H9 (cell line): ENCODE results near the gene TFF1. TPM values are rescaled to one million over a fixed set of nuclear protein-coding genes. Genes with fewer than 3 reads are reported as not detected.

Source experiments
- DNase-seq: peaks from one replicate; pipeline ENCODE4 v3.0.0-alpha.2; 2017
- H2AFZ ChIP-seq: one replicate; pipeline ENCODE4 v1.6.1; 2013; ENCODE audit warnings: mild to moderate bottlenecking, low read length, control low read depth, moderate library complexity
- H2AK5ac ChIP-seq: 2 replicates; pipeline ENCODE4 v1.6.1; 2013; ENCODE audit warnings: low read length, control low read depth, mixed read lengths; ENCODE audit not compliant: insufficient read length
- H2BK120ac ChIP-seq: one replicate; pipeline ENCODE4 v1.6.1; 2013; ENCODE audit warnings: low read depth, mild to moderate bottlenecking, low read length, control low read depth, inconsistent platforms; ENCODE audit not compliant: poor library complexity, severe bottlenecking
- H2BK12ac ChIP-seq: 2 replicates; pipeline ENCODE4 v1.6.1; 2013; ENCODE audit warnings: low read length, control low read depth, mixed read lengths, low read depth; ENCODE audit not compliant: insufficient read length
- H2BK15ac ChIP-seq: 2 replicates; pipeline ENCODE4 v1.6.1; 2013; ENCODE audit warnings: low read depth, low read length, control low read depth
- H2BK20ac ChIP-seq: one replicate; pipeline ENCODE4 v1.6.1; 2013; ENCODE audit warnings: low read depth, mild to moderate bottlenecking, low read length, control low read depth, inconsistent platforms; ENCODE audit not compliant: poor library complexity, severe bottlenecking
- H2BK5ac ChIP-seq: 2 replicates; pipeline ENCODE4 v1.6.1; 2013; ENCODE audit warnings: low read length, control low read depth, mixed read lengths; ENCODE audit not compliant: insufficient read length
- H3K14ac ChIP-seq: 2 replicates; pipeline ENCODE4 v1.6.1; 2013; ENCODE audit warnings: low read length, control low read depth; ENCODE audit not compliant: insufficient read depth
- H3K18ac ChIP-seq: 2 replicates; pipeline ENCODE4 v1.6.1; 2013; ENCODE audit warnings: low read depth, mild to moderate bottlenecking, mixed read lengths, low read length, control low read depth; ENCODE audit not compliant: insufficient read length
- H3K23ac ChIP-seq: 2 replicates; pipeline ENCODE4 v1.6.1; 2013; ENCODE audit warnings: low read length, control low read depth, mixed read lengths, low read depth; ENCODE audit not compliant: insufficient read length
- H3K23me2 ChIP-seq: 2 replicates; pipeline ENCODE4 v1.6.1; 2013; ENCODE audit warnings: low read depth, mild to moderate bottlenecking, mixed read lengths, low read length, control low read depth; ENCODE audit not compliant: insufficient read length, poor library complexity, severe bottlenecking
- H3K27ac ChIP-seq: 2 replicates; pipeline ENCODE4 v1.5.1; 2013; ENCODE audit warnings: low read length, control low read depth, mixed read lengths, low read depth; ENCODE audit not compliant: insufficient read length
- H3K27me3 ChIP-seq: 2 replicates; pipeline ENCODE4 v1.6.1; 2013; ENCODE audit warnings: low read length, control low read depth, inconsistent platforms; ENCODE audit not compliant: insufficient read depth
- H3K4ac ChIP-seq: 2 replicates; pipeline ENCODE4 v1.6.1; 2013; ENCODE audit warnings: low read depth, mild to moderate bottlenecking, control low read depth, inconsistent platforms, low read length, moderate library complexity
- H3K4me1 ChIP-seq: 2 replicates; pipeline ENCODE4 v1.6.1; 2013; ENCODE audit warnings: low read length, control low read depth, inconsistent platforms; ENCODE audit not compliant: insufficient read depth
- H3K4me2 ChIP-seq: 2 replicates; pipeline ENCODE4 v1.6.1; 2013; ENCODE audit warnings: low read length, control low read depth, mixed read lengths; ENCODE audit not compliant: insufficient read length, insufficient read depth
- H3K56ac ChIP-seq: 2 replicates; pipeline ENCODE4 v1.6.1; 2013; ENCODE audit warnings: low read depth, mild to moderate bottlenecking, mixed read lengths, low read length, control low read depth; ENCODE audit not compliant: insufficient read length
- H3K79me1 ChIP-seq: 2 replicates; pipeline ENCODE4 v1.6.1; 2013; ENCODE audit warnings: low read depth, mild to moderate bottlenecking, moderate library complexity, low read length, control low read depth, inconsistent platforms; ENCODE audit not compliant: insufficient read depth, poor library complexity, severe bottlenecking
- H3K79me2 ChIP-seq: 2 replicates; pipeline ENCODE4 v1.6.1; 2013; ENCODE audit warnings: low read length, control low read depth, inconsistent platforms; ENCODE audit not compliant: insufficient read depth
- H3K9ac ChIP-seq: 2 replicates; pipeline ENCODE4 v1.6.1; 2013; ENCODE audit warnings: low read length, control low read depth, mixed read lengths; ENCODE audit not compliant: insufficient read length; ENCODE audit errors: extremely low read depth
- H3K9me3 ChIP-seq: one replicate; pipeline ENCODE4 v1.6.1; 2013; ENCODE audit warnings: low read depth, low read length, inconsistent platforms; ENCODE audit not compliant: control insufficient read depth
- H3T11ph ChIP-seq: one replicate; pipeline ENCODE4 v1.6.1; 2013; ENCODE audit warnings: mild to moderate bottlenecking, low read length, control low read depth, inconsistent platforms
- H4K20me1 ChIP-seq: one replicate; pipeline ENCODE4 v1.6.1; 2013; ENCODE audit not compliant: control insufficient read depth, insufficient read length, insufficient read depth
- H4K5ac ChIP-seq: 2 replicates; pipeline ENCODE4 v1.6.1; 2013; ENCODE audit warnings: low read depth, mild to moderate bottlenecking, mixed read lengths, low read length, control low read depth; ENCODE audit not compliant: insufficient read length
- H4K8ac ChIP-seq: replicated peaks from 2 replicates; pipeline ENCODE4 v1.6.1; 2013; ENCODE audit warnings: low read length, control low read depth, mixed read lengths, low read depth; ENCODE audit not compliant: insufficient read length
- H4K91ac ChIP-seq: 2 replicates; pipeline ENCODE4 v1.6.1; 2013; ENCODE audit warnings: low read depth, mild to moderate bottlenecking, moderate library complexity, mixed read lengths, low read length, control low read depth; ENCODE audit not compliant: insufficient read length
- H3K27ac Mint-ChIP-seq, 3 experiments: 2 replicates in 2 of 3; 3 replicates in 1 of 3; pipeline ENCODE4 v1.8.0; 2020 to 2021; ENCODE audit warnings: mixed read lengths in 3 of 3, mild to moderate bottlenecking in 1 of 3, moderate library complexity in 1 of 3
- H3K27me3 Mint-ChIP-seq: 2 replicates; pipeline ENCODE4 v1.8.0; 2021; ENCODE audit warnings: low read depth, mild to moderate bottlenecking, moderate library complexity, mixed read lengths
- H3K36me3 Mint-ChIP-seq, 3 experiments: 2 replicates in 2 of 3; 3 replicates in 1 of 3; pipeline ENCODE4 v1.8.0; 2020 to 2021; ENCODE audit warnings: low read depth in 3 of 3, mixed read lengths in 3 of 3; ENCODE audit not compliant: insufficient read depth in 1 of 3
- H3K4me1 Mint-ChIP-seq, 2 experiments: 2 replicates each; pipeline ENCODE4 v1.8.0; 2020; ENCODE audit warnings: mixed read lengths in 2 of 2
- H3K4me3 Mint-ChIP-seq, 2 experiments: 2 replicates in 1 of 2; 3 replicates in 1 of 2; pipeline ENCODE4 v1.8.0; 2020 to 2021; ENCODE audit warnings: mild to moderate bottlenecking in 2 of 2, mixed read lengths in 2 of 2, moderate library complexity in 1 of 2
- H3K9me3 Mint-ChIP-seq, 2 experiments: 2 replicates in 1 of 2; 3 replicates in 1 of 2; pipeline ENCODE4 v1.8.0; 2020; ENCODE audit warnings: mild to moderate bottlenecking in 2 of 2, mixed read lengths in 2 of 2, moderate library complexity in 1 of 2
- WGBS: extraction: QIAGEN DNeasy Blood & Tissue Kit; methylation state at CpG from one replicate; pipeline ENCODE4 v1.1.7; 2013; ENCODE audit warnings: missing lambda C conversion rate, low lambda C conversion rate, mixed read lengths; ENCODE audit not compliant: insufficient read length; ENCODE audit errors: extremely low coverage; 5-methylcytosine and 5-hydroxymethylcytosine counted together
- total RNA-seq: library from RNA; stranded (reverse); gene quantifications from 2 replicates; pipeline ENCODE4 v1.2.1, GENCODE V29; 2021
- TF ChIP-seq, protein P1 (sequence below): fragments of 200-600 bp; sonication (generic); conservative IDR thresholded peaks from 3 replicates; pipeline ENCODE4 v1.8.0; 2021; ENCODE audit warnings: antibody characterized with exemption, mild to moderate bottlenecking

The TFF1 gene
- total RNA-seq, 1 experiment from 2014 or later = not detected

DNA sequence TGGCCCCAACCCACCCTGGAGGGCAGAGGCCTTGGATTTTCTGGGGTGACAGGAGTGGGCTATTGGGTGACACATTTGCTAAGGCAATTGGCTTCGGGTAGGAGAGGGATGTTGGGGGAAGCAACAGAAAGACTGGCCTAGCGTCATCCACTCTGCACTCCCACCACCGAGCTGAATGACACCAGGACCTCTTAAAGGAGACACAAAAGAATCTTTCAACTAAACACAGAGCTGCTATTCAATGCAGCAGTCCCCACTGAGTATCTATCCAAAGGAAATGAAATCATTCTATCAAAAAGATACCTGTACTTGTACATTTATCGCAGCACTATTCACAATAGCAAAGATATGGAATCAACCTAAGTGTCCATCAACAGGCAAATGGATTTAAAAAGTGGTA is 21.7 kb downstream of the TFF1 start:
- DNase-seq = no peak
- H3K4me1 ChIP-seq = 0 out of 2 replicates have a peak, but pooled peaks cover 1% of the 10 kb centered on the region

More for the DNA sequence above, 21.7 kb downstream of the TFF1 start:
- Histone ChIP-seq H2BK20ac (no peak overlapping the region), H4K8ac (no peak overlapping the region), H4K91ac (no peak overlapping the region), H3K27ac (no peak overlapping the region), H3T11ph (no peak overlapping the region), H3K4ac (no peak overlapping the region), H2BK15ac (no peak overlapping the region), H3K79me1 (no peaks in the 10 kb centered on the region), H4K5ac (no peak overlapping the region), H3K9me3 (no peaks in the 10 kb centered on the region), H3K14ac (no peak overlapping the region), H3K23ac (no peak overlapping the region), H3K27me3 (no peaks in the 10 kb centered on the region), H3K79me2 (no peaks in the 10 kb centered on the region), H3K56ac (no peak overlapping the region), H2AFZ (no peak overlapping the region), H4K20me1 (no peaks in the 10 kb centered on the region), H3K9ac (no peak overlapping the region), H2BK5ac (no peak overlapping the region), H3K18ac (no peak overlapping the region), H3K4me2 (no peak overlapping the region), H2AK5ac (no peak overlapping the region), H2BK120ac (no peak overlapping the region), H2BK12ac (no peak overlapping the region), H3K23me2 (no peaks in the 10 kb centered on the region)
- peaks cover 2% of the 10 kb centered on the region for H3K27me3 Mint-ChIP-seq
- H3K4me3 Mint-ChIP-seq = no peak overlapping the region
- peaks cover 0 to 3% of the 10 kb centered on the region in 2 experiments; a peak in 1 of 4 replicates for H3K4me1 Mint-ChIP-seq
- no peaks in the 10 kb centered on the region for H3K36me3 Mint-ChIP-seq
- H3K9me3 Mint-ChIP-seq = no peaks in the 10 kb centered on the region
- TF ChIP-seq, protein P1, sequence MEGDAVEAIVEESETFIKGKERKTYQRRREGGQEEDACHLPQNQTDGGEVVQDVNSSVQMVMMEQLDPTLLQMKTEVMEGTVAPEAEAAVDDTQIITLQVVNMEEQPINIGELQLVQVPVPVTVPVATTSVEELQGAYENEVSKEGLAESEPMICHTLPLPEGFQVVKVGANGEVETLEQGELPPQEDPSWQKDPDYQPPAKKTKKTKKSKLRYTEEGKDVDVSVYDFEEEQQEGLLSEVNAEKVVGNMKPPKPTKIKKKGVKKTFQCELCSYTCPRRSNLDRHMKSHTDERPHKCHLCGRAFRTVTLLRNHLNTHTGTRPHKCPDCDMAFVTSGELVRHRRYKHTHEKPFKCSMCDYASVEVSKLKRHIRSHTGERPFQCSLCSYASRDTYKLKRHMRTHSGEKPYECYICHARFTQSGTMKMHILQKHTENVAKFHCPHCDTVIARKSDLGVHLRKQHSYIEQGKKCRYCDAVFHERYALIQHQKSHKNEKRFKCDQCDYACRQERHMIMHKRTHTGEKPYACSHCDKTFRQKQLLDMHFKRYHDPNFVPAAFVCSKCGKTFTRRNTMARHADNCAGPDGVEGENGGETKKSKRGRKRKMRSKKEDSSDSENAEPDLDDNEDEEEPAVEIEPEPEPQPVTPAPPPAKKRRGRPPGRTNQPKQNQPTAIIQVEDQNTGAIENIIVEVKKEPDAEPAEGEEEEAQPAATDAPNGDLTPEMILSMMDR = no peak
- H3K27ac Mint-ChIP-seq = no peak overlapping the region
- no CpG with 5 or more reads among the region's 4 CpGs for WGBS
